Retina (tissue), 1 donor: Measurements from ENCODE around the gene KCTD17.
A peak's percentile ranks its signal among the peaks of the same experiment; 100 is the strongest.

Experiments
- DNase-seq: peaks from one replicate; pipeline ENCODE4 v3.0.0-alpha.2; 2016

The KCTD17 gene

GRCh38 chr22:37021041-37021440, 30.5 kb upstream of the KCTD17 start:
- no peak for DNase-seq

GRCh38 chr22:37021710-37022482, 29.6 kb upstream of the KCTD17 start:
- DNase-seq, result peak; percentile 44

- DNase-seq, result no peak
Observed at GRCh38 chr22:37022483-37023337, 28.8 kb upstream of the KCTD17 start.

GRCh38 chr22:37023743-37024338, 27.7 kb upstream of the KCTD17 start:
- DNase-seq, result no peak

- DNase-seq, result no peak
Observed at GRCh38 chr22:37024339-37025157, 27.0 kb upstream of the KCTD17 start.

- no peak for DNase-seq
Observed at GRCh38 chr22:37025500-37026070, 26.0 kb upstream of the KCTD17 start.

- DNase-seq, result no peak
Observed at GRCh38 chr22:37026325-37026724, 25.2 kb upstream of the KCTD17 start.

GRCh38 chr22:37027556-37027955, 24.0 kb upstream of the KCTD17 start:
- no peak for DNase-seq

- DNase-seq, result no peak
Observed at GRCh38 chr22:37028692-37029674, 22.6 kb upstream of the KCTD17 start.

- DNase-seq, result no peak
Observed at GRCh38 chr22:37030560-37031281, 20.8 kb upstream of the KCTD17 start.

- DNase-seq, result no peak
Observed at GRCh38 chr22:37032134-37032534, 19.4 kb upstream of the KCTD17 start.

- DNase-seq, result no peak
Observed at GRCh38 chr22:37032535-37033460, 18.7 kb upstream of the KCTD17 start.

- no peak for DNase-seq
Observed at GRCh38 chr22:37033605-37034430, 17.7 kb upstream of the KCTD17 start.

GRCh38 chr22:37036655-37037377, 14.7 kb upstream of the KCTD17 start:
- DNase-seq, result no peak

GRCh38 chr22:37037669-37038068, 13.9 kb upstream of the KCTD17 start:
- DNase-seq, result no peak

- DNase-seq, result no peak
Observed at GRCh38 chr22:37039466-37039865, 12.1 kb upstream of the KCTD17 start.

GRCh38 chr22:37043209-37043827, 8.2 kb upstream of the KCTD17 start:
- peak; percentile 37 for DNase-seq
